ENCODE measurements around the gene LNX1.

The LNX1 gene

DNA sequence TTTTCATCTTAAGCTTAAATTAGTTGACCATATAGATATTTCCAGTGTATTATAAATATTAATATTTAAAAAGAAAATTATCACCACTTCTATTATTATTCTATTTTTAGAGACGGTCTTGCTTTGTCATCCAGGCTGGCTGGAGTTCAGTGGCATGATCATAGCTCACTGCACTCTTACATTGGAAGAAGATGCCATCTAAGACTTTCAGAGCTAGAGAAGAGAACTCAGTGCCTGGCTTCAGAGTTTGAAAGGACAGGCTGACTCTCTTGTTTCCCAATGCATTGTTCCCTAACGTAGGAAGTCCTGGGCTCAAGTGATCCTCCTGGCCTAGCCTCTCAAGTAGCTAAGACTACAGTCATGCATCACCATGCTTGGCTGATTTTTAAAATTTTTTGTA is 137.9 kb downstream of the LNX1 start:
- Histone ChIP-seq H3K36me3 (peaks cover 31 to 53% (median 46%) of the 10 kb centered on the region in 3 donors), H3K4me1 (no peaks in the 10 kb centered on the region), H3K27me3 (no peaks in the 10 kb centered on the region), H3K4me3 (no peak overlapping the region), H3K9me3 (no peaks in the 10 kb centered on the region), H3K27ac (no peak overlapping the region)
- no peak for DNase-seq
- TF ChIP-seq, protein P1, sequence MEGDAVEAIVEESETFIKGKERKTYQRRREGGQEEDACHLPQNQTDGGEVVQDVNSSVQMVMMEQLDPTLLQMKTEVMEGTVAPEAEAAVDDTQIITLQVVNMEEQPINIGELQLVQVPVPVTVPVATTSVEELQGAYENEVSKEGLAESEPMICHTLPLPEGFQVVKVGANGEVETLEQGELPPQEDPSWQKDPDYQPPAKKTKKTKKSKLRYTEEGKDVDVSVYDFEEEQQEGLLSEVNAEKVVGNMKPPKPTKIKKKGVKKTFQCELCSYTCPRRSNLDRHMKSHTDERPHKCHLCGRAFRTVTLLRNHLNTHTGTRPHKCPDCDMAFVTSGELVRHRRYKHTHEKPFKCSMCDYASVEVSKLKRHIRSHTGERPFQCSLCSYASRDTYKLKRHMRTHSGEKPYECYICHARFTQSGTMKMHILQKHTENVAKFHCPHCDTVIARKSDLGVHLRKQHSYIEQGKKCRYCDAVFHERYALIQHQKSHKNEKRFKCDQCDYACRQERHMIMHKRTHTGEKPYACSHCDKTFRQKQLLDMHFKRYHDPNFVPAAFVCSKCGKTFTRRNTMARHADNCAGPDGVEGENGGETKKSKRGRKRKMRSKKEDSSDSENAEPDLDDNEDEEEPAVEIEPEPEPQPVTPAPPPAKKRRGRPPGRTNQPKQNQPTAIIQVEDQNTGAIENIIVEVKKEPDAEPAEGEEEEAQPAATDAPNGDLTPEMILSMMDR (IDR thresholded peaks at IDR 0.05) = no peak
- intact Hi-C loops (cut with DNase I; ENCODE audit: low total_unique reads) = no loop called here

DNA sequence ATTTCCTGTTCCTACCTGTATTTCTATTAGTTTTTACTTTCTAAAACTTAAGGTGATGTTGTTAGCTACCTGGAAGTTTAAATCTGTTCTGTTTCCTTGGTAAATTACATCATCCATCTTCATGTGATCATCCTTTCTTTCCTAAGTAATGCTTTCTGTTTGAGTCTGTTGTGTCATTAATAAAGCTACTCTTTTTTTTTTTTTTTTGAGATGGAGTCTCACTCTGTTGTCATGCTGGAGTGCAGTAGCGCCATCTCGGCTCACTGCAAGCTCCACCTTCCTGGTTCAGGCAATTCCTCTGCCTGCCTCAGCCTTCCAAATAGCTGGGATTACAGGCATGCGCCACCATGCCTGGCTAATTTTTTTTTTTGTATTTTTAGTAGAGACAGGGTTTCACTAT is 140.5 kb downstream of the LNX1 start:
- no peaks in the 10 kb centered on the region for H3K9me3 ChIP-seq
- peaks cover 37 to 43% (median 39%) of the 10 kb centered on the region in 3 donors for H3K36me3 ChIP-seq
- DNase-seq = no peak
- no peak overlapping the region for H3K4me3 ChIP-seq
- H3K27me3 ChIP-seq = no peaks in the 10 kb centered on the region
- TF ChIP-seq, protein P1 (IDR thresholded peaks at IDR 0.05) = no peak
- intact Hi-C loops (cut with DNase I; ENCODE audit: low total_unique reads) = no loop called here
- H3K27ac ChIP-seq = no peak overlapping the region
- H3K4me1 ChIP-seq = no peaks in the 10 kb centered on the region

DNA sequence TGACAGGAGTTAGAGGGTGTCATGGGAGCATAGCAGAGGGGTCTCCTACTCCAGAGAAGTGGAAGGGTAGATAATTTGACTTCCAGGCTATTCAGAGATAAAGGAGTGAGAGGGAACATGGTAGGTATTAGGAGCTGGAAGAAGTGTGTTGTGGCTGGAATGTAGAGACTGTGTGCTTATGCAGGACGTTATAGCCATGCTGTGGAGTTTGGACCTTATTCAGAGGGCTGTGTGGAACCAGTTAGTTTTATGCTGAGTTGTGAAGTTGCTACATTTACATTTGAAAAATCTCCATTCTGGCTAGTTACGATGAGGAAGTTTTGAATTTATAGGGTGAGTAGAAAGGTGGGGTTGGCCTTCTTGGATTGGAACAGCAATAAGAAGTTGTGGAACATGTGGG is 146.3 kb downstream of the LNX1 start:
- Histone ChIP-seq H3K27ac (no peak overlapping the region), H3K9me3 (no peaks in the 10 kb centered on the region), H3K27me3 (no peaks in the 10 kb centered on the region), H3K4me1 (no peaks in the 10 kb centered on the region), H3K4me3 (no peak overlapping the region), H3K36me3 (peaks cover 26 to 42% (median 36%) of the 10 kb centered on the region in 3 donors)
- TF ChIP-seq, protein P1 (IDR thresholded peaks at IDR 0.05) = no peak
- DNase-seq = no peak
- intact Hi-C loops (cut with DNase I; ENCODE audit: low total_unique reads) = no loop called here

DNA sequence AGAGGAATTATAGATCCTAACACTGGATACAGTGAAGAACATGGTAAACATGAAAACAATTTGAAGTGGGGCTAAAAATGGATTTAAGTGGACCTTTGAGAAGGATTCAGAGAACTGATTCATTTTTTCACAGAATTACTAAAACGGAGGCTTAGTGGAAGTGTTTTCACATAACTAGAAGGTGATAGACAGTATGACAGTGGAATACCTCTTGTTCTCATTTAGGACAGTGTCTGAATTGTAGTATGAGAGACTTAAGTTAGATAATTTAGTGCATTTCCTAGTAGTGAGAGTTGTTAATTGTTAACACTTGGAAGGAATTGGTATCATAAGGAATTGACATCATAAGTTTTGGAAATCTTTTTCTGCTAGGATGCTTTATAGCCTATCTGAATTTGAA is 149.7 kb downstream of the LNX1 start:
- intact Hi-C loops (cut with DNase I; ENCODE audit: low total_unique reads) = no loop called here
- H3K4me3 ChIP-seq = no peak overlapping the region
- DNase-seq = no peak
- no peaks in the 10 kb centered on the region for H3K4me1 ChIP-seq
- H3K27me3 ChIP-seq = no peaks in the 10 kb centered on the region
- no peaks in the 10 kb centered on the region for H3K9me3 ChIP-seq
- no peak overlapping the region for H3K27ac ChIP-seq
- peaks cover 22 to 43% (median 42%) of the 10 kb centered on the region in 3 donors for H3K36me3 ChIP-seq
- TF ChIP-seq, protein P1 (IDR thresholded peaks at IDR 0.05) = no peak

DNA sequence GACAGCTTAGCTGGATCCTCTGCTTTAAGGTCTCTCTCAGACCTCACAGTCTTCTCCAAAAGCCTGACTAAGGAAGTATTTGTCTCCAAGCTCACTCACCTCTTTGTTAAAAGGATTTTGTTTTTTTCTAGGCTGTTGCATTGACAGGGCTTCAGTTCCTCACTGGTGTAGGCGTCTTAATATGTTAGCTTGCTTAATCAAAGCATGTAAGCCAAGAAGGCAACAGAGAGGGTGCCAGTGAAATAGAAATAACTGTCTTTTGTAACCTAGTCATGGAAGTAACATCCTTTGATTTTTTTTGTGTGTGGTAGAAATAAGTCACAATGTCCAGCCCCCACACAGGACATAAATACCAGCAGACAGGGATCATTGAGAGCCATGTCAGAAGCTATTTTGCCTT is 155.0 kb downstream of the LNX1 start:
- Histone ChIP-seq H3K27ac (no peak overlapping the region), H3K4me3 (no peak overlapping the region), H3K9me3 (no peaks in the 10 kb centered on the region), H3K27me3 (no peaks in the 10 kb centered on the region), H3K4me1 (no peaks in the 10 kb centered on the region), H3K36me3 (peaks cover 0 to 31% (median 18%) of the 10 kb centered on the region in 3 donors)
- no peak for DNase-seq
- intact Hi-C loops (cut with DNase I; ENCODE audit: low total_unique reads) = no loop called here
- TF ChIP-seq, protein P1 (IDR thresholded peaks at IDR 0.05) = no peak

Data from tibial artery (tissue), 4 donors.